ENCODE data around the gene MAGI1.
A peak's percentile ranks its signal among the peaks of the same experiment; 100 is the strongest.
"Not testable (repeated sequence)": the region's sequence is repeated elsewhere in the genome, so short reads cannot be mapped to it uniquely, and the experiment has no call there.

The MAGI1 gene

DNA sequence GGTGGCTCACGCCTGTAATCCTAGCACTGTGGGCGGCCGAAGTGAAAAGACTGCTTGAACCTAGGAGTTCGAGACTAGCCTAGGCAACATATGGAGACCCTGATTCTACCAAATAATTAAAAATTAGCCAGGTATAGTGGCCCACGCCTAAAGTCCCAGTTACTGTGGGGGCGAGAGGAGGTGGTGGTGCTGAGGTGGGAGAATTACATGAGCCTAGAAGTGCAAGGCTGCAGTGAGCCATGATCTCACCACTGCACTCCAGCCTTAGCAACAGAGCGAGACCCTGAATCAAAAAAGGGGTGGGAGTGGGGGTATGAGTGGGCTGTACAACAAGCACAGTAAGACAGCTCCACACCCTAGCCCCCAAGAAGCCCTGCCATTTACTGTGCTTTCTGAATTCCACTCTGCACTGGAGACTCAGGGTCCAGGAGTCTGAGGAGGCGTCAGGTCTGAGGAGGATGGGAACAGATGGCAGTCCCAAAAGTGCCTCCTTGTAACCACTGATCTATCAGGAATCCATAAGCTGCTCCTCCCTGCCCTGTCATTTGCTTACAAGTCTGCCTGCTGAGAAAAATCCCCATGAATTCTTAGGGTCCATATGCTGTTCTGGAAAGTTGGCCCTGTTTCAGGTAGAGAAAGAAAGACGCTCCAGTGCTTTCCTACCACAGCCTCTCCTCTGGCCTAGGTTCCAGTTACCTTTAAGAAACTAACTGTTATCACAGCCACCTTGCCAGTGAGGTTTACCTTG is 171.1 kb downstream of the MAGI1 start:
- DNase-seq, result no peak

DNA sequence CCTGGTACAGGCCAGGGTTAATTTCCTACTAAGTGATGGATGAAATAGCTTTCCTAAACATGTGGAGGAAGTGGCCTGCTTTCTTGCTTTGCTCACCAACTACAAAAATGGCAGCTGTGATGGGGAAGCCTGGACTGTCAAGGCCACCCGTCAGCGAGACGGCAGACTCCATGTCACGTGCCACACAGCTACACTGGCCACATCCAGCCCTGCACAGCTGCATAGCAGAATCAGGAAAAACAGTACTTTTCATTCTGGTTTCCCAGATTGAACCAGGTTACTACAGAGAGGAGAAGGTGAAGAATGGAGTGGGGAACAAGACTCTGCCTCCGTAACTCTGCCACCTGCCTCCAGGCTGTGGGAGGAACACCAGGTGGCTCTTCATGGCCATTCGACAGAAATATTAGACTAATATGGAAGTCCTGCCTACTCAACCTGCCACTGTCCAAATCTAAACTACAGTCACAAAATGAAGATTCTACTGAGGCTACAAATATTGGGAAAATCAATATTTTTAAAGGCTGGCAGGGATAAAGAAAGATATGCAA is 174.3 kb downstream of the MAGI1 start:
- DNase-seq, result no peak

GRCh38 chr3:65861718-65862117 is 177.0 kb downstream of the MAGI1 start:
- no peak for DNase-seq

DNA sequence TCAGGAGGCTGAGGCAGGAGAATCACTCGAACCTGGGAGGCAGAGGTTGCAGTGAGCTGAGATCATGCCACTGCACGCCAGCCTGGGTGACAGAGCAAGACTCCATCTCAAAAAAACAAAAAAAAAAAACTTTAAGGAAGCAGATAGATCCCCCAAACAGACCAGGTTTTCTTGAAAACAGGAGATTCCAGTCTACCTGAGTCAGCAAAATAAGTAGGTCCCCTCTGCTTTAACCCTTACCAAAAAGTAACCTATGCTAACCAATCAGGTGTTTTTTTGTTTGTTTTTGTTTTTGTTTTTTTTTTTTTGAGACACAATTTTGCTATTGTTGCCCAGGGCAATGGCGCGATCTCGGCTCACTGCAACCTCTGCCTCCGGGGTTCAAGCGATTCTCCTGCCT is 179.1 kb downstream of the MAGI1 start:
- not testable (repeated sequence) for DNase-seq

DNA sequence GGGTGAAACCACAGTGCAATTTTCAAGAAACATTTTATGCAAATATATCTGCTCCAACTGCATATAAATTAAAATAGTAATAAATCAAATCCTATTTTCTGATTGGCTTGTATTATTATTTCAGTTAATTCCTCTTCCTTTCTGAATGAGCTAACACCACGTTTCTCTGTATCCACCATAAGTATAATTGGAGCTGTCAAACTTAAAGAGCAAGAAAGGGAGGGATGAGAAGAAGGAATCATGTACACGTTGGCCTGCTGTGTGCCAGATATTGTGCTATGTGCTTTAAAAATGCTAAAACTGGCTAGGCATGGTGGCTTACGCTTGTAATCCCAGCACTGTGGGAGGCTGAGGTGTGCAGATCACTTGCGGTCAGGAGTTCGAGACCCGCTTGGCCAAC is 180.0 kb downstream of the MAGI1 start:
- DNase-seq, result no peak

- DNase-seq, result no peak
Measured at GRCh38 chr3:65857327-65857726, 181.4 kb downstream of the MAGI1 start.

GRCh38 chr3:65856907-65857306 is 181.8 kb downstream of the MAGI1 start:
- DNase-seq, result no peak

DNA sequence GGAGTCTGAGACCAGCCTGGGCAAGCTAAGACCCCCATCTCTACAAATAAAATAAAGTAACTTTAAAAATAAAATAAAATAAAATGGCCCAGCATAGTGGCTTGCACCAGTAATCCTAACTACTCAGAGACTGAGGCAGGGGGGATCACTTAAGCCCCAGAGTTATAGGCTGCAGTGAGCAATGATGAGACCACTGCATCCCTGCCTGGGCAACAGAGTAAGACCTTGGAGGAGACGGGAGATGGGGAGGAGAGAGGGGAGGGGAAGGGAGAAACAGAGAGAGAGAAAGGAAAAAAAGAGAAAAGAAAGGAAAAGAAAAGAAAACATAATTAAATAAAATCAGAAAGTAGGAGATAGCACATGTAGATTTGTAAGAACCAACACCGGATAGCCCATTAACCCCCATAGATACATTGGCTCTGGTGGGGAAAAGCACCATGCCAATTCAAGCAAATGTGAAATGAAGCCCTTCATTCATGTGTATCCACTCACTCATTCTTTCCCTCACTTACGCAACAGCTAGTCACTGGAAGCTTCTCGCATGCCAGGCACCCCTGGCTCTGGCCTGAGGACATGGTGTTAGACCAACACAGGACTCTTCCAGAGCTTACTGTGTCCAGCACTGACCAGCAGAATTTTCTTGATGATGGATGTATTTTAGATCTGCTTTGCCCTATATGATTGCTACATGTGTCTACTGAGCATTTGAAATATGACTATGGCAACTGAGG is 183.2 kb downstream of the MAGI1 start:
- DNase-seq, result no peak

DNA sequence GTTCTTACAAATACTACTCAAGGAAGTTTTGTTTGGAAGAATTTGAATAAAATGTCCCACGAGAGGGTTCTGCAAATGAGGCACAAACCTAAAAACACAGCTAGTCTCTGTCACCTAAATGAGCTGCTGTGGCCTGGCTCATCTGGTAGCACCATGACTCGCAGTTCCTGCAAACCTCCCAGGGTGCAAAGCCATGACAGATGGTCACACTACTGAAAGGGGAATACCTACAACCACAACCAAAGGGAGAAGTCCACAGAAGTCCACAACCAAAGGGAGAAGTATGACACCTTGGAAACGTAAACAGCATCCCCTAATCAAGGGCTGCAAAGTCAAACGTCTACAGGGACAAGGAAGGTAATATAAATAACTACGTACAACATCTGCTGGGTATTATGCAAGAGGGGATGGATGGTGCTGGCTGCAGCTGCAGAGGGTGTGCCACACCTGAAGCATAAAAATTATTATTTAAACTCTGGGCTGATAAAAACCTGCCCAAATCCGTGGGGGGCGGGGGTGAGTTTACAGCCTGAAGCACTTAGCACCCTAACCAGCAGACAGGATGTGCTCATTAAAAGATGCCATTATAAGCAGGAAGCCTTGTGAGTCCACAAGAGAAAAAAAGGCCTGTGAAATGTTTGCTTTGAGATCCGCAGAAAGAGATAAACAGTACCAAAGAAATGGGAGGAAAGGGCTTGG is 184.0 kb downstream of the MAGI1 start:
- peak; percentile 90 for DNase-seq

DNA sequence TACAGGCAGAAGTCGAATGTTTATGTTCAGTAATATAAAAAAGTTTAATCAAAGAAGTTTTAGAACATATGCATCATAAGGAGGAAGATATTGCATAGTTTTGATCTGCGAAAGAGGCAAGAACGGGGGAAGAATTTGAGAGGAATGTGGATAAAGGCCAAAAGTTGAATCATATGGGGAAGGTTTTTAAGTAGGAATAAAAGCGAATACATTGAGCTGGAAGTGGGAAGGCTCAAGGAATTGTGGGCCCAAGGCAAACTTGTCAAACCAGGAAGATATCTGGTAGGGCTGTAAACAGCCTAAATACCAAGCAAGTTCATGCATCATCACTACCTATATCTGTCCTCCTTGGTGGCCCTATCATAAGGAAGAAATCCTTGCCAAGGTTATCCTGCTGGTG is 186.9 kb downstream of the MAGI1 start:
- DNase-seq, result no peak

GRCh38 chr3:65850261-65850660 is 188.5 kb downstream of the MAGI1 start:
- DNase-seq, result no peak

GRCh38 chr3:65848024-65848423 is 190.7 kb downstream of the MAGI1 start:
- DNase-seq, result no peak

GRCh38 chr3:65846936-65847335 is 191.8 kb downstream of the MAGI1 start:
- DNase-seq, result no peak

- no peak for DNase-seq
Measured at GRCh38 chr3:65844370-65844769, 194.3 kb downstream of the MAGI1 start.

DNA sequence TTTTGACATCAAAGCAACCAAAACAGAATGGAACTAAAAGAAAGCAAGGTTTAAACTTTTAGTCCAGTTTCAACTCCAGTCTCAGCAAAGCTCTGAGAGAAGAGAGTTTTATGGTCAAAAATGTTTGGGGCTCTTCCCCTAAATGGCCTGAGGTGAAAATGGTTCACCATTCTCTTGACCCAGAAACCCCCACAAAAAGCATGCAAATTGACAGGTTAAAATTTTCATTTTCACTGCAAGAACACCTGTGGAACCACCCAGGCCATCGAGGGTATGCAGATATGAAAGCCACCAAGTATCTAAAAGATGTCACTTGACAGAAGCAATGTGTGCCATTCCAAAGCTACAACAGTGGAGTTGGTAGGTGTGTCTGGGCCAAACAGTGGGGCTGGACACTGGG is 195.0 kb downstream of the MAGI1 start:
- DNase-seq, result no peak

DNA sequence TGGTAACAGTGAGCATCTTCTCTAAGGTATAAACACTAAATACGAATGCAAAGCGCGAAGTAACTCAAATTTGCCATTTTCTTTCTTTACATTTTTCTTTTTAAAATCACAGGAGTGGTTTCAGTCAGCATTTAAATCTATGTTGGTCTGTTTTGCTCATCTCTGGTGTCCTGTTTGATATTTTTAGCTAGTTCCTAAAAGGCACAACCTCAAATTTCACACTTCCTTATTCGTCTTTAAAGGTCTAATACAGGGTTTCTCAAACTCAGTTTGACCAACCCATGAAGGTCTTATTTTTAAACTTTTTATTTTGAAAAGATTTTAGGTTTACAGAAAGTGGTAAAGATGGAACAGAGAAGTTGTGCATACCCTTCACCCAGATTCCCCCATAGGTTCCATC is 201.1 kb downstream of the MAGI1 start:
- DNase-seq, result no peak

GRCh38 chr3:65836047-65836446 is 202.7 kb downstream of the MAGI1 start:
- no peak for DNase-seq

- DNase-seq, result no peak
Measured at GRCh38 chr3:65833761-65834505, 204.8 kb downstream of the MAGI1 start.

DNA sequence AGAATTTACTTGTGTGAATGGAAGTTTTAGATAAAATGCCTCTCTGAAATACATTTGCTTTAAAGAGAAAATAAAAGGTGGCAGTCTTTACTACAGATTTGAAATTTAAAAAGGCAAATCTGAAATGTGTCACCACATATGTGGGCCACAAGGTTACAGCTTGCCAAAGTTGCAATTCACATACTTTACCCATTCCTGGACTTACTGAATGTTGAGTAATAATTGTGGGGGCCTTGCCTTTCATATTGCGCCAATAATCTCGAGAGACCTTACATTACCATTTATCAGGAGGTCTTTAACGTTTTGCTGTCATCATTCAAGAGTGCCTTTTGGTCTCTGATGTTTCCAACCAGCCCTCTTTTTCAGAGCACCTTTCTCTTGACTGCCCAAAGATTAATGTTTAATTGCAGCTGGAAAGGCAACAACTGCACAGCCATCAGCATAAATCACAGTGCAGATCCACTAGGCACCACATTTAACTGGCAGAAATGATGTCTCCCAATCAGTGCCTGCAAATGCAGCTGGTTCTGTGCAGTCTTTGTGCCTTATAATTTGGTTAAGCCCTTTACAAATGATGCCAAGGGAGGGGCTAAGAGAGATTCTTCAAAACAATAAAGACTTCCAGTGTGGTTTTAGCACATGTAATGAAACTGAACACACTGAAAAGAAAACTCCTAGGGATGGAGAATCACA is 206.8 kb downstream of the MAGI1 start:
- no peak for DNase-seq

DNA sequence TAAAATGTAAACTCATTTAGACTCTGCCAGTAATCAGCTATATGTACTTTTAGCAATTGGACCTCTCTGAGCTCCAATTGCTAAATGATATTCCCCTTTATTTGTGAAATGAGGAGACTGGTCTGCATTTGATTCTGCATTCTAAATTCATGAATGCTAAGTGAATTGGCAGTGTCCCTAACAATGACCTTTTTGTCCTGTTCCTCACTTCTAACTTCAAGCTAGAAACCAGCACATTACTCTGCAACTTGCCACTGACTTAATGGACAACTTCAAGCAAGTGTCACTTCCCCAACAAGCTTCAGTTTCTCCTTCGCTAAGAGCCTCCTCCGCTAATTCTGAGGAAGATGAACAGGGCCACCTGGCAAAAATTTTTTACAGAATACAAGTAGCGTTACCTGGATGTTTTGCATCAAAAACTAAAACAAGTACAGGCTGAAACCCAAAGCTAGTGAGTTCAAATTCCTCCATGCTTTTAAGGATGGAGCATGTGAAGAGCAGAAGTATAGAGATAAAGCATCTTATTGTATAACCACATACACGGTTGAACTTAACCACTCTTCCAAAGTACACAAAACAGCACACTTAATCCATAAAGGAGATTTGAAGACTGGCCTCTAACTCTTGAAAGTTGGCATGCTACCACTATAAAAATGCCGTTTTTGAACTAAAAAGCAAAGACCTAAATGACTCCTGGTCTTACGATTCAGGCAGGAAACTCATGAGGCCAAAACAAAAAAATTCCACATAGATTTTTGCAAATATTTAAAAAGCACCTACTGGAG is 207.6 kb downstream of the MAGI1 start:
- no peak for DNase-seq

DNA sequence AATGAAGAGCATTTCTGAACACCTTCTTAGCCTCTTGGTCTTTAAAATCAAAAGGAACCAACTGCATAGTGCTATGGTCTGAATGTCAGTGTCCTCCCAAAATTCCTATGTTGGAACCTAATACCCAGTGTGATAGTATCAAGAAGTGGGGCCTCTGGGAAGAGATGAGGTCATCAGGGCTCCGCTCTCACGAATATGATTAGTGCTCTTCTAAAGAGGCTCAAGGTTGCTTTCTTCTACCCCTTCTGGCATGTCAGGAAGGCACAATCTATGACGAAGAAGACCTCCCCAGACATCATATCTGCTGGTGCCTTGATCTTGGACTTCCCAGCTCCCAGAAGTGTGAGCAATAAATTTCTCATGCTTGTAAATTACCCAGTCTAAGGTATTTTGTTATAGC is 209.5 kb downstream of the MAGI1 start:
- no peak for DNase-seq

- no peak for DNase-seq
Measured at GRCh38 chr3:65828706-65829105, 210.0 kb downstream of the MAGI1 start.

Data from DMS153 (cell line).